Measurements from ENCODE around the gene FADS6.

DNA sequence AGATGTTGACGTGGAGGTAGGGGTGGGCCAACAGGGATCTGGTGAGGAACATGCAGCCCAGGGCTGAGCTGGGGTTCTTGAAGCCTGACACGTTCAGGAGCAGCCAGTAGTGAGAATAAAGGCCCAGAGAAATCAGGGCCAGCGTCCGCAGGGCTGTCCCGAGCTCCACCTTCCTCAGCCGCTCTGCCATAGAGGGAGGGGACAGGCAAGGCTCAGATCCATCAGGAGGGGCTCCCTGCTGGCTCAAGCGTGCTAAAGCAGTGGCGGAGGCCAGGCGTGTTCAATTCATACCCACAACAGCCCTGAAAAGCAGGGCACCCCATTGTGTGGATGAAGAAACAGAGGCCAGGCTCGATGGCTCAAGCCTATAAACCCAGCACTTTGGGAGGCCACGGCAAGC, 12.4 kb downstream of the FADS6 start:
- no peak for TF ChIP-seq CTCF (IDR thresholded peaks at IDR 0.05; ENCODE audit: low read depth, low read length)
- no peak for TF ChIP-seq EZH2phosphoT487 (IDR thresholded peaks at IDR 0.05; ENCODE audit: low read depth)
